K562 (cell line): ENCODE results near the gene RAPSN. TPM values are rescaled to one million over a fixed set of nuclear protein-coding genes. Genes with fewer than 3 reads are reported as not detected.

Experiments
- CREB1 ChIP-seq, 2 experiments: sonication (generic) in 1 of 2; formaldehyde crosslinking in 1 of 2; IDR thresholded peaks; 2 replicates each; pipeline versions ENCODE4 v1.6.1 to v1.8.0; 2012 to 2022; ENCODE audit warnings: inconsistent platforms in 1 of 2, mild to moderate bottlenecking in 1 of 2, missing genetic modification reagents in 1 of 2, moderate library complexity in 1 of 2
- CREB3L1 ChIP-seq: fragments of 450-650 bp; IDR thresholded peaks from 2 replicates; pipeline ENCODE4 v1.6.1; 2014; ENCODE audit warnings: low read depth, mild to moderate bottlenecking, moderate library complexity, borderline replicate concordance
- ERF ChIP-seq: fragments of 450-650 bp; formaldehyde crosslinking; IDR thresholded peaks from 2 replicates; pipeline ENCODE4 v1.4.0; 2020; ENCODE audit warnings: mild to moderate bottlenecking, mixed read lengths
- ETV5 ChIP-seq: sonication (generic); formaldehyde crosslinking; IDR thresholded peaks from 2 replicates; pipeline ENCODE4 v1.4.0; 2020; ENCODE audit warnings: low read depth, mild to moderate bottlenecking, missing genetic modification reagents
- ILF3 ChIP-seq: fragments of 450-650 bp; IDR thresholded peaks from 2 replicates; pipeline ENCODE4 v1.6.1; 2018; ENCODE audit warnings: antibody characterized with exemption, mild to moderate bottlenecking, moderate library complexity, borderline replicate concordance
- IRF2 ChIP-seq: sonication (generic); formaldehyde crosslinking; IDR thresholded peaks from 2 replicates; pipeline ENCODE4 v1.8.1; 2022; ENCODE audit warnings: mild to moderate bottlenecking, missing genetic modification reagents
- MAX ChIP-seq: sonication (generic); formaldehyde crosslinking; IDR thresholded peaks from 2 replicates; pipeline ENCODE4 v1.9.0; 2022; ENCODE audit warnings: mild to moderate bottlenecking, missing genetic modification reagents
- NEUROD1 ChIP-seq: fragments of 150-350 bp; IDR thresholded peaks from 2 replicates; pipeline ENCODE4 v1.6.1; 2014; ENCODE audit warnings: borderline replicate concordance, low read length, low read depth; ENCODE audit not compliant: partially characterized antibody
- POLR2AphosphoS2 ChIP-seq: IDR thresholded peaks from 2 replicates; pipeline ENCODE4 v1.6.1; 2012; ENCODE audit warnings: low read length, improper control_type of control experiment
- RERE ChIP-seq: sonication (generic); formaldehyde crosslinking; IDR thresholded peaks from 2 replicates; pipeline ENCODE4 v1.8.0; 2023; ENCODE audit warnings: missing genetic modification reagents, mild to moderate bottlenecking, borderline replicate concordance
- TEAD1 ChIP-seq, 2 experiments: fragments of 450-650 bp in 1 of 2; sonication (generic) in 1 of 2; formaldehyde crosslinking; IDR thresholded peaks; 2 replicates each; pipeline versions ENCODE4 v1.4.0 to v1.8.0; 2020 to 2022; ENCODE audit warnings: mild to moderate bottlenecking in 2 of 2, missing genetic modification reagents in 1 of 2
- VEZF1 ChIP-seq: fragments of 200-800 bp; sonication (Bioruptor generic); IDR thresholded peaks from 2 replicates; pipeline ENCODE4 v1.6.1; 2017; ENCODE audit warnings: missing genetic modification characterization, missing compliant biosample characterization
- ZNF12 ChIP-seq: sonication (generic); formaldehyde crosslinking; IDR thresholded peaks from 2 replicates; pipeline ENCODE4 v1.4.0; 2020; ENCODE audit warnings: mild to moderate bottlenecking, missing genetic modification reagents
- ZNF174 ChIP-seq: fragments of 250-450 bp; sonication (Bioruptor Pico); IDR thresholded peaks from 2 replicates; pipeline ENCODE4 v1.4.0; 2020; ENCODE audit warnings: mild to moderate bottlenecking
- ZNF449 ChIP-seq: fragments of 250-450 bp; sonication (Bioruptor Pico); IDR thresholded peaks from 2 replicates; pipeline ENCODE4 v1.8.0; 2022; ENCODE audit warnings: moderate library complexity, mild to moderate bottlenecking, inconsistent platforms
- ZNF77 ChIP-seq: fragments of 250-450 bp; sonication (Bioruptor Pico); IDR thresholded peaks from 2 replicates; pipeline ENCODE4 v1.5.0; 2020
- polyA plus RNA-seq, 8 experiments: library from polyadenylated mRNA; depleted of rRNA in 4 of 8; stranded (reverse) in 5 of 8; unstranded in 3 of 8; fragments of >200 nt; fragmentation: Nextera tagmentation in 2 of 8; fragmentation: Illumina TruSeq in 1 of 8; extraction: Ambion mirVana in 2 of 8; extraction: Trizol in 1 of 8; gene quantifications; 2 replicates each; pipeline versions ENCODE4 v1.2.1 to v1.2.3, GENCODE V29; 2011 to 2014; ENCODE audit warnings: inconsistent platforms in 1 of 8, missing spikeins in 1 of 8
- total RNA-seq, 7 experiments: library from RNA; depleted of rRNA in 6 of 7; stranded (reverse); fragments of >200 nt in 6 of 7; fragmentation: Illumina TruSeq in 2 of 7; extraction: Trizol in 2 of 7; gene quantifications; 2 replicates each; pipeline versions ENCODE4 v1.2.1 to v1.2.3, GENCODE V29; 2011 to 2021; ENCODE audit warnings: low replicate concordance in 1 of 7

RAPSN gene
- total and polyA plus RNA-seq, 9 of the 15 experiments (the other 6 are each of a cell fraction or from before 2014, with no cell fraction given), result 0.06 to 0.11 TPM; not detected in 7

GRCh38 chr11:47393163-47394049 is 55.5 kb downstream of the RAPSN start (continued):
- TF ChIP-seq CREB1 (IDR thresholded peaks at IDR 0.05) (no peak), CREB1 (CRISPR knock-in tag; IDR thresholded peaks at IDR 0.05) (no peak), NEUROD1 (no peak), ETV5 (no peak), CREB3L1 (peak; percentile 41; the same call in 1 of the 2 replicates), VEZF1 (CRISPR knock-in tag) (peak; percentile 42), ILF3 (no peak), IRF2 (CRISPR knock-in tag) (no peak), ERF (CRISPR knock-in tag) (peak; percentile 15; the same call in 1 of the 2 replicates), RERE (CRISPR knock-in tag) (no peak), ZNF449 (CRISPR knock-in tag) (no peak), POLR2AphosphoS2 (no peak), ZNF12 (CRISPR knock-in tag) (no peak), ZNF77 (CRISPR knock-in tag) (no peak), MAX (no peak), ZNF174 (CRISPR knock-in tag) (no peak), TEAD1 (CRISPR knock-in tag; IDR thresholded peaks at IDR 0.05) (no peak)
